HEK293 (cell line): ENCODE measurements around the gene FHAD1.

ENCODE experiments used
- CTCF ChIA-PET: fragments of 350-600 bp; formaldehyde crosslinking; extraction: SDS; loops from one replicate; lab custom pipeline; 2021; ENCODE audit warnings: antibody characterized with exemption; lab: Yijun Ruan, JAX
- POLR2A ChIA-PET: fragments of 300-600 bp; formaldehyde crosslinking; extraction: SDS; loops from one replicate; lab custom pipeline; 2020; ENCODE audit warnings: antibody characterized with exemption, inconsistent platforms; lab: Yijun Ruan, JAX
- H3K27ac ChIP-seq: fragments of 200-500 bp; sonication (Bioruptor generic); 2 replicates; pipeline ENCODE4 v1.5.1; 2014; ENCODE audit warnings: low read depth, low read length, control low read depth, inconsistent platforms; ENCODE audit errors: extremely low read depth
- H3K36me3 ChIP-seq, 2 experiments: fragments of 200-500 bp in 1 of 2; sonication (Bioruptor generic) in 1 of 2; 1 replicate in 1 of 2; 2 replicates in 1 of 2; pipeline ENCODE4 v1.5.1; 2014 to 2017; ENCODE audit warnings: inconsistent platforms in 2 of 2, low read length in 2 of 2; ENCODE audit not compliant: control insufficient read depth in 2 of 2, insufficient read depth in 1 of 2
- H3K4me1 ChIP-seq: fragments of 200-500 bp; sonication (Bioruptor generic); 2 replicates; pipeline ENCODE4 v1.5.1; 2014; ENCODE audit warnings: mild to moderate bottlenecking, low read length, inconsistent platforms; ENCODE audit not compliant: control insufficient read depth, insufficient read depth
- H3K4me3 ChIP-seq: 2 replicates; pipeline ENCODE4 v1.5.1; 2011; ENCODE audit warnings: low read depth, mild to moderate bottlenecking, control low read depth, low read length, moderate library complexity
- H3K9me3 ChIP-seq: fragments of 200-500 bp; sonication (Bioruptor generic); 2 replicates; pipeline ENCODE4 v1.5.1; 2014; ENCODE audit warnings: low read depth, low read length, inconsistent platforms; ENCODE audit not compliant: control insufficient read depth, insufficient read depth
- GLIS1 ChIP-seq: fragments of 450-650 bp; formaldehyde crosslinking; IDR thresholded peaks from 2 replicates; pipeline ENCODE4 v1.5.1; 2016; ENCODE audit warnings: missing biosample characterization, missing genetic modification characterization
- IKZF3 ChIP-seq: fragments of 450-650 bp; IDR thresholded peaks from 2 replicates; pipeline ENCODE4 v1.5.0; 2018; ENCODE audit warnings: missing biosample characterization, mild to moderate bottlenecking, missing genetic modification characterization, moderate library complexity
- KLF7 ChIP-seq: fragments of 450-650 bp; formaldehyde crosslinking; IDR thresholded peaks from 2 replicates; pipeline ENCODE4 v1.5.1; 2016; ENCODE audit warnings: missing biosample characterization, missing genetic modification characterization, borderline replicate concordance
- ZFP37 ChIP-seq: fragments of 450-650 bp; formaldehyde crosslinking; IDR thresholded peaks from 2 replicates; pipeline ENCODE4 v1.5.1; 2016; ENCODE audit warnings: missing biosample characterization, missing genetic modification characterization
- ZIC2 ChIP-seq: fragments of 450-650 bp; formaldehyde crosslinking; IDR thresholded peaks from 2 replicates; pipeline ENCODE4 v1.5.1; 2016; ENCODE audit warnings: missing biosample characterization, missing genetic modification characterization
- ZNF155 ChIP-seq: fragments of 450-650 bp; formaldehyde crosslinking; IDR thresholded peaks from 2 replicates; pipeline ENCODE4 v1.5.1; 2016; ENCODE audit warnings: missing biosample characterization, missing genetic modification characterization
- ZNF174 ChIP-seq: fragments of 450-650 bp; formaldehyde crosslinking; IDR thresholded peaks from 2 replicates; pipeline ENCODE4 v1.5.0; 2017; ENCODE audit warnings: missing biosample characterization, mild to moderate bottlenecking, missing genetic modification characterization
- ZNF23 ChIP-seq: fragments of 450-650 bp; formaldehyde crosslinking; IDR thresholded peaks from 2 replicates; pipeline ENCODE4 v1.5.1; 2016; ENCODE audit warnings: missing biosample characterization, missing genetic modification characterization, borderline replicate concordance
- ZNF24 ChIP-seq: fragments of 450-650 bp; formaldehyde crosslinking; IDR thresholded peaks from 2 replicates; pipeline ENCODE4 v1.5.1; 2016; ENCODE audit warnings: missing biosample characterization, missing genetic modification characterization
- ZNF248 ChIP-seq: fragments of 450-650 bp; formaldehyde crosslinking; IDR thresholded peaks from 2 replicates; pipeline ENCODE4 v1.5.1; 2017; ENCODE audit warnings: missing biosample characterization, missing genetic modification characterization
- ZNF335 ChIP-seq: fragments of 450-650 bp; formaldehyde crosslinking; conservative IDR thresholded peaks from 2 replicates; pipeline ENCODE4 v1.5.1; 2016; ENCODE audit warnings: missing biosample characterization, missing genetic modification characterization
- ZNF366 ChIP-seq: fragments of 450-650 bp; formaldehyde crosslinking; conservative IDR thresholded peaks from 2 replicates; pipeline ENCODE4 v1.5.1; 2016; ENCODE audit warnings: missing biosample characterization, missing genetic modification characterization
- ZNF48 ChIP-seq: fragments of 450-650 bp; formaldehyde crosslinking; IDR thresholded peaks from 2 replicates; pipeline ENCODE4 v1.5.1; 2016; ENCODE audit warnings: missing biosample characterization, missing genetic modification characterization
- ZNF596 ChIP-seq: fragments of 450-650 bp; IDR thresholded peaks from 2 replicates; pipeline ENCODE4 v1.5.0; 2018; ENCODE audit warnings: missing biosample characterization, mild to moderate bottlenecking, missing genetic modification characterization, moderate library complexity
- ZNF777 ChIP-seq: fragments of 450-650 bp; formaldehyde crosslinking; IDR thresholded peaks from 2 replicates; pipeline ENCODE4 v1.5.1; 2017; ENCODE audit warnings: missing biosample characterization, missing genetic modification characterization, borderline replicate concordance
- ZNF830 ChIP-seq: fragments of 450-650 bp; IDR thresholded peaks from 2 replicates; pipeline ENCODE4 v1.5.0; 2018; ENCODE audit warnings: missing biosample characterization, missing genetic modification characterization, low read depth, mild to moderate bottlenecking, moderate library complexity
- ZSCAN16 ChIP-seq: fragments of 450-650 bp; formaldehyde crosslinking; IDR thresholded peaks from 2 replicates; pipeline ENCODE4 v1.5.1; 2016; ENCODE audit warnings: missing biosample characterization, missing genetic modification characterization
- ZSCAN23 ChIP-seq: fragments of 450-650 bp; formaldehyde crosslinking; IDR thresholded peaks from 2 replicates; pipeline ENCODE4 v1.5.1; 2016; ENCODE audit warnings: missing biosample characterization, missing genetic modification characterization
- TF ChIP-seq, protein P1 (sequence below): fragments of 450-650 bp; formaldehyde crosslinking; IDR thresholded peaks from 2 replicates; pipeline ENCODE4; 2016; ENCODE audit warnings: missing biosample characterization, missing genetic modification characterization
- TF ChIP-seq, protein P2 (sequence below): fragments of 450-650 bp; formaldehyde crosslinking; IDR thresholded peaks from 2 replicates; pipeline ENCODE4 v1.5.1; 2016; ENCODE audit warnings: missing biosample characterization, missing genetic modification characterization
- TF ChIP-seq, protein P3 (sequence below): fragments of 450-650 bp; formaldehyde crosslinking; IDR thresholded peaks from 2 replicates; pipeline ENCODE4 v1.5.1; 2016; ENCODE audit warnings: missing biosample characterization, missing genetic modification characterization
- TF ChIP-seq, protein P4 (sequence below): fragments of 450-650 bp; formaldehyde crosslinking; IDR thresholded peaks from 2 replicates; pipeline ENCODE4 v1.5.1; 2016; ENCODE audit warnings: missing biosample characterization, missing genetic modification characterization

The FHAD1 gene

DNA sequence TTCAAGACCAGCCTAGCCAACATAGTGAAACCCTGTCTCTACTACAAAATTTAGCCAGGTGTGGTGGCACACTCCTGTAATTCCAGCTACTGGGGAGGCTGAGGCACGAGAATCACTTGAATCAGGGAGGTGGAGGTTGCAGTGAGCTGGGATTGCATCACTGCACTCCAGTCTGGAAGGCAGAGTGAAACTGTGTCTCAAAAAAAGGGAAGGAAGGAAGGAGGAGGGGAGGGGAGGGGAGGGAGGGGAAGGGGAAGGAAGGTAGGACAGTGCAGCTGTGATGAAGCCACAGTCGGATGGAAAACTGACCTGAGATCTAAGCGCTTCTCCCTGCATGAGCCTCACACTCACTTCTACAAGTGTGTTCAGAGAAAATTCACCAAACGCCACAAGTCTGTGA is 22.0 kb upstream of the FHAD1 start:
- Histone ChIP-seq H3K4me1 (no peaks in the 10 kb centered on the region), H3K4me3 (no peak overlapping the region), H3K9me3 (no peaks in the 10 kb centered on the region), H3K36me3 (peaks cover 0 to under 1% of the 10 kb centered on the region in 2 experiments; a peak in 1 of 3 replicates), H3K27ac (no peak overlapping the region)
- CTCF ChIA-PET, result interaction anchor here (0.7 kb wide), 1 partner anchor 73 kb away, joined by 3 read pairs; no protein-coding TSS in a partner anchor
- POLR2A ChIA-PET, result no interaction called here
- TF ChIP-seq ZNF155, result no peak
- no peak for TF ChIP-seq ZNF23 (tag by site-specific recombination)
- no peak for TF ChIP-seq ZNF48 (tag by site-specific recombination)
- TF ChIP-seq ZNF174 (tag by site-specific recombination), result no peak
- TF ChIP-seq, protein P1, sequence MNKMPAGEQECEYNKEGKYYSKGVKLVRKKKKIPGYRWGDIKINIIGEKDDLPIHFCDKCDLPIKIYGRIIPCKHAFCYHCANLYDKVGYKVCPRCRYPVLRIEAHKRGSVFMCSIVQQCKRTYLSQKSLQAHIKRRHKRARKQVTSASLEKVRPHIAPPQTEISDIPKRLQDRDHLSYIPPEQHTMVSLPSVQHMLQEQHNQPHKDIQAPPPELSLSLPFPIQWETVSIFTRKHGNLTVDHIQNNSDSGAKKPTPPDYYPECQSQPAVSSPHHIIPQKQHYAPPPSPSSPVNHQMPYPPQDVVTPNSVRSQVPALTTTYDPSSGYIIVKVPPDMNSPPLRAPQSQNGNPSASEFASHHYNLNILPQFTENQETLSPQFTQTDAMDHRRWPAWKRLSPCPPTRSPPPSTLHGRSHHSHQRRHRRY (tag by site-specific recombination), result no peak
- TF ChIP-seq, protein P2, sequence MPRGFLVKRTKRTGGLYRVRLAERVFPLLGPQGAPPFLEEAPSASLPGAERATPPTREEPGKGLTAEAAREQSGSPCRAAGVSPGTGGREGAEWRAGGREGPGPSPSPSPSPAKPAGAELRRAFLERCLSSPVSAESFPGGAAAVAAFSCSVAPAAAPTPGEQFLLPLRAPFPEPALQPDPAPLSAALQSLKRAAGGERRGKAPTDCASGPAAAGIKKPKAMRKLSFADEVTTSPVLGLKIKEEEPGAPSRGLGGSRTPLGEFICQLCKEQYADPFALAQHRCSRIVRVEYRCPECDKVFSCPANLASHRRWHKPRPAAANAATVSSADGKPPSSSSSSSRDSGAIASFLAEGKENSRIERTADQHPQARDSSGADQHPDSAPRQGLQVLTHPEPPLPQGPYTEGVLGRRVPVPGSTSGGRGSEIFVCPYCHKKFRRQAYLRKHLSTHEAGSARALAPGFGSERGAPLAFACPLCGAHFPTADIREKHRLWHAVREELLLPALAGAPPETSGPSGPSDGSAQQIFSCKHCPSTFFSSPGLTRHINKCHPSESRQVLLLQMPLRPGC (tag by site-specific recombination), result no peak
- no peak for TF ChIP-seq ZIC2 (tag by site-specific recombination)
- TF ChIP-seq KLF7 (tag by site-specific recombination), result no peak
- TF ChIP-seq ZNF24, result no peak
- no peak for TF ChIP-seq ZSCAN23 (tag by site-specific recombination)

DNA sequence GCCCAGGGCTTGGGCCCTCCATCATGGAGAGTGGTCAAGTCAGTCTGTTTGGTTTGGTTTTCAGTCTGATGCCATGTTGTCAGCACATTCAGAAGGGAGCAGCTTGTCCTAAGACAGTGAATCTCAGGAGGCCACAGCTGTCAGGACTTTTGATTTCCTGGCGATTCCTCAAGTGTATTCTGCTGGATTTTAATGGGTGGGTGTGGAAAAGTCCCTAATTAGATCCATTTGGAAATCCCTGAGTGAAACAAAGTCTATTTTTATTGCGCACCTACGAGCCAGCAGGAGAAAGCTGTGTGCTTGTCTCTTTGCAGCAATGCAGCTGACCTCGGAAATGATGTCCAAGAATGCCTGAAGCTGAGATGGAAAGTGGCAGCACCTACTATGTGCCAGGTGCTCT is 21.6 kb upstream of the FHAD1 start:
- H3K36me3 ChIP-seq, result no peaks in the 10 kb centered on the region
- TF ChIP-seq GLIS1 (tag by site-specific recombination) (no peak), ZNF777 (tag by site-specific recombination) (no peak), ZFP37 (no peak), ZIC2 (tag by site-specific recombination) (no peak), ZNF596 (tag by site-specific recombination) (no peak), ZNF248 (tag by site-specific recombination) (no peak), IKZF3 (tag by site-specific recombination) (no peak), ZNF830 (tag by site-specific recombination) (no peak), ZNF366 (tag by site-specific recombination) (no peak), ZSCAN16 (tag by site-specific recombination) (no peak), ZNF335 (tag by site-specific recombination) (no peak)
- TF ChIP-seq, protein P1 (tag by site-specific recombination), result no peak
- TF ChIP-seq, protein P3, sequence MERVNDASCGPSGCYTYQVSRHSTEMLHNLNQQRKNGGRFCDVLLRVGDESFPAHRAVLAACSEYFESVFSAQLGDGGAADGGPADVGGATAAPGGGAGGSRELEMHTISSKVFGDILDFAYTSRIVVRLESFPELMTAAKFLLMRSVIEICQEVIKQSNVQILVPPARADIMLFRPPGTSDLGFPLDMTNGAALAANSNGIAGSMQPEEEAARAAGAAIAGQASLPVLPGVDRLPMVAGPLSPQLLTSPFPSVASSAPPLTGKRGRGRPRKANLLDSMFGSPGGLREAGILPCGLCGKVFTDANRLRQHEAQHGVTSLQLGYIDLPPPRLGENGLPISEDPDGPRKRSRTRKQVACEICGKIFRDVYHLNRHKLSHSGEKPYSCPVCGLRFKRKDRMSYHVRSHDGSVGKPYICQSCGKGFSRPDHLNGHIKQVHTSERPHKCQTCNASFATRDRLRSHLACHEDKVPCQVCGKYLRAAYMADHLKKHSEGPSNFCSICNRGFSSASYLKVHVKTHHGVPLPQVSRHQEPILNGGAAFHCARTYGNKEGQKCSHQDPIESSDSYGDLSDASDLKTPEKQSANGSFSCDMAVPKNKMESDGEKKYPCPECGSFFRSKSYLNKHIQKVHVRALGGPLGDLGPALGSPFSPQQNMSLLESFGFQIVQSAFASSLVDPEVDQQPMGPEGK (tag by site-specific recombination), result no peak
- TF ChIP-seq, protein P4, sequence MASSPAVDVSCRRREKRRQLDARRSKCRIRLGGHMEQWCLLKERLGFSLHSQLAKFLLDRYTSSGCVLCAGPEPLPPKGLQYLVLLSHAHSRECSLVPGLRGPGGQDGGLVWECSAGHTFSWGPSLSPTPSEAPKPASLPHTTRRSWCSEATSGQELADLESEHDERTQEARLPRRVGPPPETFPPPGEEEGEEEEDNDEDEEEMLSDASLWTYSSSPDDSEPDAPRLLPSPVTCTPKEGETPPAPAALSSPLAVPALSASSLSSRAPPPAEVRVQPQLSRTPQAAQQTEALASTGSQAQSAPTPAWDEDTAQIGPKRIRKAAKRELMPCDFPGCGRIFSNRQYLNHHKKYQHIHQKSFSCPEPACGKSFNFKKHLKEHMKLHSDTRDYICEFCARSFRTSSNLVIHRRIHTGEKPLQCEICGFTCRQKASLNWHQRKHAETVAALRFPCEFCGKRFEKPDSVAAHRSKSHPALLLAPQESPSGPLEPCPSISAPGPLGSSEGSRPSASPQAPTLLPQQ (tag by site-specific recombination), result no peak
- H3K4me1 ChIP-seq, result no peaks in the 10 kb centered on the region
- ChIA-PET CTCF (interaction anchor here (0.6 to 0.7 kb wide), 2 partner anchors 74 to 213 kb away, joined by 3 to 4 read pairs; no protein-coding TSS in a partner anchor), POLR2A (interaction anchor here (0.7 kb wide), 1 partner anchor 82 kb away, joined by 3 read pairs; no protein-coding TSS in a partner anchor)
- no peak overlapping the region for H3K4me3 ChIP-seq
- H3K27ac ChIP-seq, result no peak overlapping the region
- no peaks in the 10 kb centered on the region for H3K9me3 ChIP-seq
